Activated CD8-positive, alpha-beta T cell treated with anti-CD3 and anti-CD28 coated beads, Interleukin-2, amount 10 ng/mL, durations not matched to agents 7 days and 5 days (primary cell): ENCODE measurements around the gene OPA1. TPM values are rescaled to one million over a fixed set of nuclear protein-coding genes. Genes with fewer than 3 reads are reported as not detected.

ENCODE experiments used
- ATAC-seq: fragments of 150-1000 bp; cut with Tn5 transposase; one replicate; pipeline ENCODE4 v1.10.0; 2021; ENCODE audit warnings: moderate library complexity
- CTCF ChIA-PET: fragments of 350-600 bp; sonication (Branson Sonifier 250); formaldehyde crosslinking; loops from one replicate; lab custom pipeline; 2021; ENCODE audit warnings: antibody characterized with exemption; lab: Charles Lee
- POLR2A ChIA-PET: fragments of 350-600 bp; sonication (Branson Sonifier 250); formaldehyde crosslinking; loops from one replicate; lab custom pipeline; 2021; ENCODE audit warnings: antibody characterized with exemption; lab: Charles Lee
- DNase-seq: peaks from one replicate; pipeline ENCODE4 v3.0.0-alpha.2; 2020
- H3K27ac Mint-ChIP-seq: one replicate; pipeline ENCODE4 v1.8.0; 2021; ENCODE audit warnings: mild to moderate bottlenecking, mixed read lengths
- H3K27me3 Mint-ChIP-seq: one replicate; pipeline ENCODE4 v1.8.0; 2021; ENCODE audit warnings: low read depth, mixed read lengths
- H3K36me3 Mint-ChIP-seq: one replicate; pipeline ENCODE4 v1.8.0; 2021; ENCODE audit warnings: low read depth, mixed read lengths
- H3K4me1 Mint-ChIP-seq: one replicate; pipeline ENCODE4 v1.8.0; 2021; ENCODE audit warnings: low read depth, mixed read lengths
- H3K4me3 Mint-ChIP-seq: one replicate; pipeline ENCODE4 v1.8.0; 2021; ENCODE audit warnings: mild to moderate bottlenecking, mixed read lengths
- H3K9me3 Mint-ChIP-seq: one replicate; pipeline ENCODE4 v1.8.0; 2022; ENCODE audit warnings: mixed read lengths; ENCODE audit not compliant: insufficient read depth
- total RNA-seq, 2 experiments: library from RNA; stranded (reverse); gene quantifications; one replicate each; pipeline ENCODE4 v1.2.3, GENCODE V29; 2021

Gene OPA1
- total RNA-seq, 2 experiments from 2014 or later: 61.3 TPM

DNA sequence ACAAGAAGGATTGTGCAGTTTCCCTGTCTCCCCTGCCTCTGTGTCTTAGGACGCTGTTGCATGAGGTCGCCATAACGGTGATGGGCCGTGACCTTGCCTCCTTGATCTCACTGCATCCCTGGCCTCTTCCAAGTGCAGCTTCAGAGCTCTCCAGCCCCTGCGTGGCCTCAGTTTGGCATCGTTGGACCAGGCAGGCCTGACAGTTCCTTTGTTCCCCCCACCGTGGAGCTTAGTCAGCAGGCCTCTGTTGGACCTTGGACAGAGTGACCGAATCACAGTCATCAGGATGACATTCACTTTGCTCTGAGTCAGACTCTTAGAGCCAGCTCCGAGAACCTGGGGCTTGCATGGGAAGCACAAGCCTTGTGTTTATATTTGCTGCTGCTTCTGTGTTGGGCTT lies 139.4 kb downstream of the OPA1 start:
- no peak overlapping the region for H3K27ac Mint-ChIP-seq
- CTCF ChIA-PET: no interaction called here

DNA sequence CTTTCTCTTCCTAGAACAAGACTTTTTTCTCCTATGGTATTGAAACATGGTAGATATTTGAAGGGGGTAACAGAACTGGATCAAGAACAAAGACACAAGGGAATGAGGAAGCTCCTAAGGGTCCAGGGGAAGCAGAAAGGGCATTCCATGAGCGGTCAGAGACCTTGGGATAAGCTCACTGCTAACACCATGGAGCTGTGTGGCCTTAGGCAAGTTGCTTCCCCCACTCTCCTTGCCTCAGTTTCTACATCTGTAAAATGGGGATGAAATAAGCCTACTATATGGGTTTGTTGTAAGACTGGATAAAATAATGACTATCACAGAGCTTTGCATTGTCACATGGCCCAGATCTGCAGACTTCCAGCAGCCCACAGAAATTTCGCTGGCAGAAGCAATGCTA lies 139.8 kb downstream of the OPA1 start:
- H3K9me3 Mint-ChIP-seq: no peaks in the 10 kb centered on the region
- no peaks in the 10 kb centered on the region for H3K27me3 Mint-ChIP-seq
- no peak overlapping the region for H3K27ac Mint-ChIP-seq
- ChIA-PET CTCF (no interaction called here), POLR2A (no interaction called here)
- no peaks in the 10 kb centered on the region for H3K4me1 Mint-ChIP-seq
- ATAC-seq: no peak
- no peak overlapping the region for H3K4me3 Mint-ChIP-seq
- no peaks in the 10 kb centered on the region for H3K36me3 Mint-ChIP-seq
- DNase-seq: no peak

More for the DNA sequence above, 139.4 kb downstream of the OPA1 start:
- Mint-ChIP-seq H3K9me3 (no peaks in the 10 kb centered on the region), H3K36me3 (no peaks in the 10 kb centered on the region), H3K27me3 (no peaks in the 10 kb centered on the region), H3K4me1 (no peaks in the 10 kb centered on the region), H3K4me3 (no peak overlapping the region)
- DNase-seq (no peak), ATAC-seq (no peak)
- POLR2A ChIA-PET: no interaction called here

DNA sequence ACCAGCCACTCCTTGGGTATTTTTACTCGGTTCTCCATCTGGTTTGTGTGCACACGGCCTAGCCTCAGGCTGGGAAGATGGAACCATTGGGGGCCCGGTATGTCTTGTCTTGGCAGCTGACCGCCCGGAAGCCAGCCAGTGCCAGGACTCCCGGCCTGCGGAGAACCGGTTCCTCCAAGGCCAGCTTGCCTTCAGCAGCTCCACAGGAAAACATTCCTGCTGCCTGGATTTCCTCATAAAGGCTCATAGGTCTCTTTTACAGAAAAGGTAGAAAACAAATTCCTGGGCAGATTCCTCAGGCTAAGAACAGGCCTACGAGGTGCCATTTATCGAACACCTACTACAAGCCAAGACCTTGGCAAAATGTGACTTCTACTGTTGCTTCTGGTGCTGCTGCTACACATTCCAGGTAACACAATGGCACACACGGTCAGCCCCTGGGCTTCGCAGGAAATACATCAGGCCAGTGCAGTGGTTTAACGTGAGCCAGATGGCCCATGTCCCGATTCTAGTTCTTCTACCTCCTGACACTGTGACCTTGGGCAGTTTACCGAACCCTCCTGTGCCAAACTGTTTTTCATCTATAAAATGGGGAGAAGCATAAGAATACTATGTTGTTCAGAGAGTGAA lies 141.8 kb downstream of the OPA1 start:
- Mint-ChIP-seq H3K9me3 (no peaks in the 10 kb centered on the region), H3K4me1 (no peaks in the 10 kb centered on the region), H3K27ac (no peak overlapping the region), H3K27me3 (no peaks in the 10 kb centered on the region), H3K36me3 (no peaks in the 10 kb centered on the region), H3K4me3 (no peak overlapping the region)
- ATAC-seq: no peak
- ChIA-PET POLR2A (no interaction called here), CTCF (no interaction called here)
- no peak for DNase-seq

DNA sequence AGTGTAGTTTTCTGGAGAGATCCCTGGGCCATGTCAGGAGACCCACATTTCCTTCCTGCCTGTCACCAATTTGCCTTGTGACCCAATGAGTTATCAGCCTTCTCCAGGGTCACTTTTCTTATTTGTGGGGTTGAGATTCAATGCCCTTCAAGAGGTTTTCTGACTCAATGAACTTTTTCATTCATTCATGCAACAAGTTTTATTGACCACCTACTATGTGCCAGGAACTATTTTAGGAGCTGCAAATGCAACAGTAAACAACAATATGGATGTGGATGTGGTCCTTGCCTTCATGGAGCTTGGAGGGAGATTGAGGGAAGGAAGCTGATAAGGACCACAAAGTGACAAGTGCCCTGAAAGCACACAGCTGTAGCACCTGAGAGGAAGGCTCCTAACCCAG lies 142.8 kb downstream of the OPA1 start:
- ChIA-PET POLR2A (no interaction called here), CTCF (no interaction called here)
- no peak for DNase-seq
- H3K27me3 Mint-ChIP-seq: peaks cover 3% of the 10 kb centered on the region
- H3K27ac Mint-ChIP-seq: no peak overlapping the region
- no peak for ATAC-seq
- H3K4me3 Mint-ChIP-seq: no peak overlapping the region
- H3K9me3 Mint-ChIP-seq: no peaks in the 10 kb centered on the region
- no peaks in the 10 kb centered on the region for H3K36me3 Mint-ChIP-seq
- H3K4me1 Mint-ChIP-seq: no peaks in the 10 kb centered on the region

DNA sequence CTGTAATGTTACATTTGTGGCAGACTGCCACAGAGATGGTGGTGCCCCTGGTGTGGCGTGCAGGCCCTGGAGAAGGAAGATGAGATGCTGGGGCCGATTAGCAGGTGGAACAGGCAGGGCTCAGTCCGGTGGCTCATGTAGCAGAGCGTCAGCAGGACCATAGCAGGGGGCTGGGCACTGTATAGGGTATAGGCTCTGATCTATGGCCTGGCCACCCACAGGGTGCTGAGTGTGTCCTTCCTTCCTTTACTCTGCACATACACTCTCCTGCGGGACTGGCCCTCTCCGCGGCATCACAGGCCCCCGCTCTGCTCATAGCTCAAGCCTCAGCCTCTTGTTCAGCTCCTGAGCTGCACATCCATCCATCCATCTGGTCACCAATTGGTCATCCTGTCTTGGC lies 143.6 kb downstream of the OPA1 start:
- ChIA-PET CTCF (no interaction called here), POLR2A (no interaction called here)
- Mint-ChIP-seq H3K9me3 (no peaks in the 10 kb centered on the region), H3K36me3 (no peaks in the 10 kb centered on the region), H3K4me1 (no peaks in the 10 kb centered on the region), H3K27me3 (peaks cover 3% of the 10 kb centered on the region), H3K27ac (no peak overlapping the region), H3K4me3 (no peak overlapping the region)
- DNase-seq (no peak), ATAC-seq (no peak)

DNA sequence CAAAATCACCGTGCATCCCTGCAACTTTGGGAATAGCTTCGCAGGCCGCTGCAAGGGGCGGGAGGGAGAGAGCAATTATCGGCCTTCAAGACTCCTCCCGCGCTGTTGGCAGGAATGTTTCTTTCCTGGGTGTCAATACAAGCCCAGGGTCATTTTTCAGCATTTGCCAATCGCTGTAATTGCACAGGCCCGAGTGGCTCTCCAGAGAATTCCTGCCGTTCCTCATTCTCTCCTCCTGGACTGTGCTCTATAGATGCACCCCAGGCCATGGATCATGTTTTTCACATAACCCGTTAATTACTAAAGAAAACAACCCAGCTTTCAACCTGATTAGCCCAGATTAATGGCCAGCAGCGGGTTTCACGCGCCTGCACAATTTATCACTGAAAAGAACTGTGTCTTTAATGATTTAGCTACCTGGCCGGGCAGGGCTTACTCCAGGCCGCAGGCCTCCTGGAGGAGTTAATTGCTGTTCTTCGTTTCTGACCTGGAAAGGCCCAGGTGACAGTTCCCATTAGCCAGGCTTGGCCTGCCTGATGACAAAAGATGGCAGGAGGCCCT lies 144.3 kb downstream of the OPA1 start:
- Mint-ChIP-seq H3K9me3 (no peaks in the 10 kb centered on the region), H3K4me1 (no peaks in the 10 kb centered on the region), H3K27ac (no peak overlapping the region), H3K36me3 (no peaks in the 10 kb centered on the region), H3K4me3 (no peak overlapping the region), H3K27me3 (peaks cover 6% of the 10 kb centered on the region)
- no peak for ATAC-seq
- no peak for DNase-seq
- POLR2A ChIA-PET: no interaction called here
- CTCF ChIA-PET: no interaction called here

DNA sequence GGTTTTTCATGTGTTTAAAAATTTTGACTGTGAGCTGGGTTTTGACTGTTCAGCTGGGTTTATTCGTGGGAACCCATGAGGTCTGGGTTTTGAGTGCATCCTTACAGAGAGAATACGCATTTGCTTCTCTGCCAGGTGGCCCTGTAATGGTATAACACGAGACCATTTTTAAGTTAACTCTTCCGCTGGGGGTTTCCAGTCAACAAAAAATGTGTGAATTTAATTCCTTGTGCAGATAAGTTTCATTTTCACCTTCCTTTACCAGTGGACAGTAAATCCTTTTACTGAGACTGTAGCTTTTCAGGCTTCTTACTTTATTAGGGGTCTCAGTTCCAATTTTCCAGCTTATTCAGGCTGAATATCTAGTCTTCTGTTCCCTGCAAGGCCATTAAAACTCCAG lies 149.6 kb downstream of the OPA1 start:
- POLR2A ChIA-PET: no interaction called here
- CTCF ChIA-PET: no interaction called here
- no peak overlapping the region for H3K27ac Mint-ChIP-seq

DNA sequence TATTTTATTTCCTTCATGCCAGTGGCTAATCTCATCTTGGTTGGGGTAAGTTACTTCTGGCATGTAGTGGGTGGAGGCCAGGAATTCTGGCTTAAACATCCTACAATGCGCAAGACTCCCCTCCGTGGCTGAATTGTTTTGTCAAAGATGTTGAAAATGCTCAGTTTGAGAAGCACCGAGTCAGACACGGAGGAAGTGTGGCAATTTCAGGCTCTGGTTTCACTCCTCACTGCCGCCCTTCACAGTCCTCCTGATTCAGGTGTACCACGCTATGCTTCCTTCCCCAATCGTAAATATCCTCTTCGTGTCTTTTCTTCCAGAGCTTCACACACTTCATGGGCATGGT lies 150.7 kb downstream of the OPA1 start:
- ChIA-PET CTCF (interaction anchor here (0.7 kb wide), 1 partner anchor 1307 kb away, joined by 3 read pairs; no protein-coding TSS in a partner anchor), POLR2A (no interaction called here)
- H3K27me3 Mint-ChIP-seq: peaks cover 15% of the 10 kb centered on the region
- DNase-seq: no peak
- H3K36me3 Mint-ChIP-seq: no peaks in the 10 kb centered on the region
- H3K27ac Mint-ChIP-seq: no peak overlapping the region
- H3K4me3 Mint-ChIP-seq: no peak overlapping the region
- H3K4me1 Mint-ChIP-seq: peaks cover 7% of the 10 kb centered on the region
- H3K9me3 Mint-ChIP-seq: no peaks in the 10 kb centered on the region
- no peak for ATAC-seq

More for the DNA sequence above, 149.6 kb downstream of the OPA1 start:
- H3K36me3 Mint-ChIP-seq: no peaks in the 10 kb centered on the region
- ATAC-seq (no peak), DNase-seq (no peak)
- no peaks in the 10 kb centered on the region for H3K9me3 Mint-ChIP-seq
- H3K4me1 Mint-ChIP-seq: peaks cover 7% of the 10 kb centered on the region
- H3K4me3 Mint-ChIP-seq: no peak overlapping the region
- peaks cover 14% of the 10 kb centered on the region for H3K27me3 Mint-ChIP-seq

DNA sequence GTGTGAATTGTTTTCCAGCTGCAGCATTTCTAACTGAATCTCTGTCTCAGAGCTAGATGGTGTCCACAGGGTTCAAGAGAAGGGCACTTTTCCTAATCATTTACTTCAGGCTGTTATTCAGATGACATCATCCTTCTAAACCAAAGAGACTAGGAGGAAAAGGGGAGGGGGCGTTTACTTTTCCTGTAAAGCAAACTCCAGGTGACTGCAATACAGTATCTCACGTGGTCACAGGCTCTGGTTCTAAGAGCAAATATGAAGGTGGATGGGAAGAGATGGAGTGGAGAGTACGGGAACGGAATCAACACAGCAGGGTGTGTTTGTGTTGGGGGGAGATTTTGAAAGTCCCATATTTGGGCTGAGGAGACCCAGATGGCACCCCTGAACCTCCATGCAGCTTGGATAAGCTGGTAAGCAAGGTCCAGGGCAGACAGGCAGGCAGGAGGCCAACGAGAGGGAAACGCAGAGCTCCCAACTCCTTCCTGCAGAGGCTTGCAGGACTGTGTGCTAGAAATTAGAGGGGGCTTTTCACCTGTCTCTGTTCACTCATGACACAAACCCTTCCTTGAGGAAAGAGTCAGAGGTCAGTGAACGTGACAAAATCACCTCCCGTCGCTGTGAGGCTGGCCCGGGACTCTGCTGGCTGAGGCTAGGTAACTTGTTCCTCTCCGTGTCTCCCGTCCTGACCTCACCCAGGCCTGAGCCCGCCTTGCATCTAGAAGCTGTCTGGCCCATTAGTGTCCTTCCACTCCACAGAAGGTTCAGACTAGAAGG lies 151.2 kb downstream of the OPA1 start:
- no peak for ATAC-seq

DNA sequence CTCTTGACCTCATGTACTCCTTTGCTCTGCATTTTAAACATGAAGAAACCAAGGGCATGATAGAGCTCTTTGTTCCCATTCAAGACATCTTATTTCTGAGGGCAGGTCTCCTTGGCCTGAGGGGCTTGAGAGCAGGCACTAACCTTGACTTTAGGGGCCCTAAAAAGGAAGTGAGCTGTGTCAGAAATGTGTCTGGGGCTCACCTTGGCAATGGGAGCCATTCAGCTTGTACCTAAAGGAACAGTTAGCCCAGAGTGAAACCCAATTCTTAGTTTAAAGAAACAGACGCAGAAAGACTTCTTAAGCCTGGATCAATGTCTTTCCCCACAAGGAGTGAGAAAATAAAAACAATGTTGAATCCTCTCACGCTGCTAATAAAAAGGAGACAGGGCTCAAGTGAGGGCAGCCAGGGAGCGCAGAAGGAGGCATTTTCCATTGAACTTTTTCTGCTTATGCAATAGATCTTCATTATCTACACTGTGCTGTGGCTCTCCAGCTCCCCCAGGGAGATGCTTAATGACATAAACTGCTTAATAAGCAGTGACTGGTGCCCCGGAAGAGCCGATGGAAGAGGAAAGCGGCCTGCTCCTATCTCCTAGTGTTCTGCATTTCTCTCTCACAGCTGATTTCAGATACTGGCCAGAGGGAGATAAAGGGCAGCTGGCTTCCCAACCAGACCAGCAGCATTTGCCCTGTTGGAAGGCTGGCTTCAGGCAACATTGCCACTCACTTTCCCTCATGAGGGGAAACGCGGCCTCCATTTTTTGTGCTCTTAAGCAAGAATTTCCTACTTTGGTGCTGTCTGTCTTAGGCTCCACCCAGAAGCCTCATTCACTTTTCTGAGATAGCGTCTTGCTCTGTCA lies 152.0 kb downstream of the OPA1 start:
- POLR2A ChIA-PET: no interaction called here
- H3K27ac Mint-ChIP-seq: no peak overlapping the region
- no peaks in the 10 kb centered on the region for H3K9me3 Mint-ChIP-seq
- CTCF ChIA-PET: no interaction called here
- ATAC-seq (no peak), DNase-seq (no peak)
- H3K27me3 Mint-ChIP-seq: peaks cover 22% of the 10 kb centered on the region
- no peaks in the 10 kb centered on the region for H3K36me3 Mint-ChIP-seq
- no peak overlapping the region for H3K4me3 Mint-ChIP-seq
- peaks cover 7% of the 10 kb centered on the region for H3K4me1 Mint-ChIP-seq

More for the DNA sequence above, 151.2 kb downstream of the OPA1 start:
- H3K9me3 Mint-ChIP-seq: no peaks in the 10 kb centered on the region
- no peaks in the 10 kb centered on the region for H3K36me3 Mint-ChIP-seq
- no peak for DNase-seq
- H3K27ac Mint-ChIP-seq: no peak overlapping the region
- ChIA-PET POLR2A (no interaction called here), CTCF (no interaction called here)
- H3K27me3 Mint-ChIP-seq: peaks cover 20% of the 10 kb centered on the region
- peaks cover 7% of the 10 kb centered on the region for H3K4me1 Mint-ChIP-seq
- H3K4me3 Mint-ChIP-seq: no peak overlapping the region

DNA sequence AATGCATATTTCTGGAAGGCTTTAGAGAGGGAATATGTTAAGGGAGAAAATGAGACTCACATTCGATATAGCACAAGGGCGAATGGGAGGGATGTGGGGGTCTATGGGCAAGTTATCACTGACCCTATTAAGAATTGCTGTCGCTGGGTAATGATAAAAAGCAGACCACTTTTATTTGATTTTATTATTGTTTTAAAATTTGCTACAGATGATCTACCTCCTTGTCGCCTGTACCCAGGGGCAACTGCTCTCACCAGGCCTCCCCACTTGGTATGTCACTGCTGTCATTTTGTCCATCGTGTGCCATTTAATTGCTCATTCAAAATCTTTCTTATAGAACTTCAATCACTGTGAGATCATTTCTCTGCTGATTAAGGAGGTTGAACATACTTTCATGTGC lies 153.8 kb downstream of the OPA1 start:
- Mint-ChIP-seq H3K9me3 (no peaks in the 10 kb centered on the region), H3K4me1 (peaks cover 7% of the 10 kb centered on the region), H3K27me3 (peaks cover 22% of the 10 kb centered on the region), H3K4me3 (no peak overlapping the region), H3K36me3 (no peaks in the 10 kb centered on the region), H3K27ac (no peak overlapping the region)
- ChIA-PET POLR2A (no interaction called here), CTCF (no interaction called here)
- no peak for ATAC-seq
- DNase-seq: no peak
